ENCODE data around the gene POLR1A.
A peak's percentile ranks its signal among the peaks of the same experiment; 100 is the strongest.

Gene POLR1A

DNA sequence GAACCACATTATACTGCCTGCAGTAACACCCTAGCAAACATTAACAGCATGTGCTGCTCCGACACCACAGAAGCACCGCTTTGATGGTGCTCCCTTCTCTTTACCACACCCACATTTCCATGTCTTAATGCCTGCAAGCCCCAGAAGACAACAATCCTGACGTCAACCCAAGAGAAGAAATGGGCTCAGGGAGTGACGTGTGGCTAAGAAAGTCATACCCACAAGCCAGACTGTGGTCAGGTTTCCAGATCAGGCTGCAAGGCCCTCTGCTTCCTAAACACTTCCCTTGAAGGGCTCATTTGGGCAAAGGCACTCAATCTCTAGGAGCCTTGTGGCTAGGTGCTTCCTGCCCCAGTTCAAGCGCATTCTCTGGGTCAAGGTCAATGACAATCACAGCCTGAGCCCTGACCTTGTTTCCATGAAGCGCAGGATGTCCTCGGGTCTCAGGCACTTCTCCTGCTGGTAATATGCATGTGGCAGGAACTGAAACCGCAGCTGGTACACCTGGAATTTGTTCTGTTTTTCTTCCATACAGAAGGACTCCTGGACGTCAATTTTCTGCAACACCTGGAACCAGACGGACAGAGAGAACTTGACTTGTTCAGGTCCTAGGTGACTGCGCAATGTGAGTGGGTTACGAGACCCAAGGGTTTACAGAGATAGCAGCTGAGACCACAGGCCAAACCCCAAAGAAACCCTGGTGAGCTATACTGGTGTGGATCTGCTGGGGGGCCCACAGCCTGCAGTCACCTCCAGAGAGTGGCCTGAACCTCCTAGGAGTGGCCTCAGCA is 67.2 kb downstream of the POLR1A start:
- DNase-seq: peak in 2 of 51 donors; percentile 12 to 16

- no peak for DNase-seq
Observed at GRCh38 chr2:86037795-86038192, 67.9 kb downstream of the POLR1A start.

- no peak for DNase-seq
Observed at GRCh38 chr2:86037141-86037794, 68.4 kb downstream of the POLR1A start.

- DNase-seq: peak in 2 of 51 donors; percentile 38 to 61
Observed at GRCh38 chr2:86036669-86037138, 69.0 kb downstream of the POLR1A start.

DNA sequence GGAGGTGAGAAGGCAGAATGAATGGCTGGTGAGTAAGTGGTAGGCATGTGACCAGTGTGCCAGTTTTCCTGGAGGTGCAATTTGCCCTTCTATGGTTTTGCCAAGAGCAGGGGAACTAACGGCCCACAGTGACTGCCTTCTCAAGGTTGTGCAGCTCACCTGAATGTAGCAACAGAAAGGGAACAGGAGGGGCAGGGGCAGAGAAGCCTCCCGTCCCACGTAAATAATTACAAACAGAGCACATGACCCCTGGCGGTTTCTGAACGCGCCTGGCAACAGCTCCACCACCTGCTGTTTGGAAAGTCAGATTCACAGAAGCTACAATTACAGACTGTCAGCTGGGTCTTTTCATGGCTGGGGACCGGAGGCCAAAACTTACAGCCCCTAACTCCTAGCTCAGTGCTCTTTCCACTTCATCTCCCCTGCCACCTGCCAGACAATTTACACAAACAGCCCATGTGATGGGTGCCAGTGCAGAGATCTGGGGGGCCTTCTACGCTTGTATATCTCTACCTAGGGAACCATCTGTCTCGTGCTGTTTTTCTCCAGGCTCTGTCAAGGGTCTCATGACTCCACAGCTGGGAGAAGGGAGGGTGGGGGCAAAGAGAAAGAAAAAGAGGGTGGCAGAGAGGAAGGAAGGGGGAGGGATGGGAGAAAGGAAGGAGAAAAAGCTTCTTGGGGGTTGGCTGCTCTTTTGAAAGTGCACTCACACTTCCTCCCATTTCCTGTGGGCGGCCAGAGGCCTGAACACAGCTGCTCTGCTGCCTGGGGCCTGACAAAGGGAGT is 69.6 kb downstream of the POLR1A start:
- peak in 38 of 51 donors; percentile 20 to 85 (median 55) for DNase-seq

GRCh38 chr2:86035376-86035882 is 70.3 kb downstream of the POLR1A start:
- DNase-seq: peak in 6 of 51 donors; percentile 14 to 56 (median 30)

GRCh38 chr2:86033751-86034692 is 71.7 kb downstream of the POLR1A start:
- DNase-seq: no peak

- no peak for DNase-seq
Observed at GRCh38 chr2:86032861-86033595, 72.7 kb downstream of the POLR1A start.

- no peak for DNase-seq
Observed at GRCh38 chr2:86031606-86032005, 74.1 kb downstream of the POLR1A start.

GRCh38 chr2:86031151-86031550 is 74.5 kb downstream of the POLR1A start:
- DNase-seq: no peak

DNA sequence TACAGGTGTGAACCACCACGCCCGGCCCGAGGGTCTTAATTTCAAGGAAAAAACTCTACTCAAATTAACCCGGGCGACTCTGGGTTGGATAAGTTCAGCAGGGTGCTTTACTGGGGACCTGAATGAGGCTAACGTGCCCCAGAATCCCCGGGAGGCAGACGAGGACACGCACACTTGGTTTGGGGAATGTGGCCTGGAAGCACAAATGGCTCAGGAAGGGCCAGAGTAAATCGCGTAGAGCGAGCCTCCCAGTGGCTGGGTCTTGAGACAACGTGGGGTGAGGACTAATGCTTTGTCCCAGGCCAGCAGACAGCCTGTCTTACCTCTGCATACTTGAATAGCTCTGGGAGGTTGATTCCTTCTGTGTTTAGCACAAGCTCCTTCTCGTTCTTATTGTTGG is 75.8 kb downstream of the POLR1A start:
- DNase-seq: no peak

DNA sequence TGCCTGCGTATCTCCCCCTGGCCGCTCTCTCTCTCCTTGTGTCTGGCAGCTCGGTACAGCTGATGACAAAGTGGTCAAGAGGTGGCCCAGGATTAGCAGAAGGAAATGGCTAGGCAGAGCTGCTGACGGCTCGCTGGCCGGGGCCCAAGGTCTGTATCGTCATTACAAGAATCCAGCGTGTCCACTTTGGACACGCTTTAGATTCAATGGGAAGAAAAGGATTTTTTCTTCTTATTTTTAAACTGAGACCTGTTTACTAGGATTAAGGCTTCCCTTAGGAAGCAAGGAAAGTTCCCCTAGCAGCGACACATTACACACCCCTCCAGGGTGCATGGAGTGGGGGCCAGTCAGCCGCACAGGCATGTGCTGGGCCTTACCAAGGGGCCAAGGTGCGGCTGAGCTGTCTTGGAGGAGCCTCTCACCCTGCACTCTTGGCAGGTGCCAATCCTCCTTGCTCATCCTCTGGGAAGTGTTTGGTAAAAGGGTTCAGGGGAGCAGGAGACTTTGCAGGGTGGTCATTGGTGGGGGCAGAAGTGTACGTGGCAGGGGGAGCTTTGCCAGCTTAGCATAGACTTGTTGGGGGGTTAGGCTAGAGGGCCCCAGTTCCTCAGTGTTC is 76.8 kb downstream of the POLR1A start:
- DNase-seq: peak in 7 of 51 donors; percentile 10 to 43 (median 27)

DNA sequence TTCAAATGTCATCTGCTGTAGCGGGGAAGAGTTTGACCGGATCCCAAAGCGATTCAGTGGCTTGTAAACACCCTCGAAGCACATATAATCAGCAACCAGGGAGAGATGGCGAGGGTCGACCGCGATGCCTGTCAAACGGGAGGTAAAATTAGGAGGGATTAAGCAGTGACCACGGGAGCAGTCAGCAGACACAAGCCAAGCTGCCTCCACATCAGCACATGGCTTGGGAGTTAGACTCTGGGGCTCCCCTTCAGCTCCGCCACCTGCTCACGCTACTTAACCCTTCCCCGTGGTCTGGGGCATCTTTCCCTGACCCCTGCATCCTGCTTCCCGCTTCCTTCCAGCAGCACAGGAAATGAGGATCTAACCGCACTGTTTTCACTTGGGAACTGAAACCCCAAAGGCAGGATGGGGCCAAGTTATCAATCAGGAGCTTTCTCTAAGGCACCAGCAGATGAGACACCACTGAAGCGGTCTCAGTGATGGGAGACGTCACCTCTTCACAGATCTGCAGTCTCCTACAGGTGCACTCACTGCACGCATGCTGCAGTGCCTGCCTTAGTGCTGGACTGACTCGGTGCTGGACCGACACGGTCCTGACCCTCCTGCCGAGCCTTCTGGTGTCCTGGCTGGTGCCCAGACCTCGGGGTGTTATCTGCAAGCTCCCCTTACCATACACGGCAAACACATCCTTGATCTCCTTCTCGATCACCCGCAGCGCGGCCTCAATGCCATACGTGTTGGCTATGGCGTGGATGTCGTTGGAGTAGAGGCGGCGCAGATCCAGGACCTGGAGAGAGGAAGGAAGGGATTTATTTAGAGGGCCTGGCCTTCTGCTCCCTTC is 77.5 kb downstream of the POLR1A start:
- no peak for DNase-seq

- no peak for DNase-seq
Observed at GRCh38 chr2:86027196-86027921, 78.3 kb downstream of the POLR1A start.

DNA sequence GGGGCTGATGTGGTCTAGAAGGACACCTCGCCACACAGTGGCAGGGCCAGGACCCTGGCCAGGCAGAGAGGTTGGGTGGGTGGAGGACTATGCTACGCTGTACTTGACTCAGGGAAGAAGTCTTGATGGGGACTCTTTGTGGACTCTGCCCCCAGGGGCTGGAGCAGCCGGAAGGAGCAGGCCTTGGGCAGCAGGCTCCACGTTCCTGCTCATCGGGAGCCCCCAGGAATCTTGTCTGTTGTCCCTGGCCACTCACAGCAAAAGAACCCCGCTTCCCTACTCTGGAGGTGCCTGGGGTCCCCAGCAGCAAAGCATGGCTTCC is 79.0 kb downstream of the POLR1A start:
- no peak for DNase-seq

DNA sequence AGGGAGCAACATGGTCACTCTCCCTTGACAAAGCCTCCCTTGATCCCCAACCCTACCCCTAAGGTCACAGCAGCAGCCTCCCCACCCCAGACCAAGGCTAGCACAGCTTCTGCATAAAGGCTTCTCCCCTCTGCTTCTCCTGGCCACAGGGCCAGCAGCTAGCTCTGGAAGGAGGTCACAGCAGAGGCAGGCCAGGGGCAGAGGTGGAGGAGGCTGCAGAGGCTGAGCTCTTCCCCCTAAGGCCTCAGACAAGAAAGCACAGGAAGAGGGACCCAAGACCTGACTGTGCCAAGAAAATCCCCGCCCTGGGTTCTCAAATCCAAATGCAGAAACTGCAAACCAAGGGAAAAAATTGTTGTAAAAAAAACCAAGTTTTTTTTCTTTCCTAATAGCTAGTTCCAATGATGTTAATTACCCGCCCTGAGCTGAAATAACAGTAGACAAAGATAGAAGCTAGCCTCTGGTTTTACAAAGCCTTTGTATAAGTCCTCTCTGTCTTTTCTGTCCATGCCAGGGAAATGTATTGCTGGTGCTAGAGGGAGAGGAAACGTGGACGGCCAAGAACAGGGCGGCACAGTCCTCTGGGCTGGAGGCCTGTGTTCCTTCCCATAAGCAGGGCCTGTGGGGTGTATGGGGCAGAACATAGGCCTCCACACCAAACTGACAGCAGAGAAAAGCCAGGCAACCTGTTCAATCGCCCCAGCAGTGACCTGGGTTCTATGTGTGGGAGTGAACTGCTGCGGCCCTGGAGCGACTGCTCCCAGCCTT is 79.5 kb downstream of the POLR1A start:
- DNase-seq: peak in 1 of 51 donors; percentile 20

- DNase-seq: peak in 1 of 51 donors; percentile 8
Observed at GRCh38 chr2:86025229-86025820, 80.4 kb downstream of the POLR1A start.

All from hypothalamus (tissue), 51 donors.